ENCODE data around the gene VTCN1.

Gene VTCN1

GRCh38 chr1:117118137-117118536, 92.6 kb downstream of the VTCN1 start:
- no peaks in the 10 kb centered on the region for H3K9me3 ChIP-seq (ENCODE audit: control insufficient read depth, insufficient read depth, low read depth, low read length)
- ChIA-PET CTCF (interaction anchor here (0.6 to 1.2 kb wide), 3 partner anchors 50 to 539 kb away, joined by 3 to 4 read pairs (median 3); no protein-coding TSS in a partner anchor), POLR2A (no interaction called here)
- no peak overlapping the region for H3K27ac ChIP-seq (ENCODE audit: extremely low read depth, low read depth, low read length)
- TF ChIP-seq ZNF792 (tag by site-specific recombination; IDR thresholded peaks at IDR 0.05) = no peak
- no peak for TF ChIP-seq ZNF426 (tag by site-specific recombination; IDR thresholded peaks at IDR 0.05)
- no peak for TF ChIP-seq ZFP37 (tag by site-specific recombination; IDR thresholded peaks at IDR 0.05)
- no peak for TF ChIP-seq ZNF350 (tag by site-specific recombination; IDR thresholded peaks at IDR 0.05)
- TF ChIP-seq ZIC2 (tag by site-specific recombination; IDR thresholded peaks at IDR 0.05) = no peak
- peaks cover 0 to 48% of the 10 kb centered on the region in 2 experiments; a peak in 2 of 3 replicates for H3K36me3 ChIP-seq (ENCODE audit: control insufficient read depth in 2 of 2, insufficient read depth in 1 of 2, low read length in 2 of 2)
- no peak overlapping the region for H3K4me3 ChIP-seq (ENCODE audit: low read depth, low read length)
- H3K4me1 ChIP-seq (ENCODE audit: control insufficient read depth, insufficient read depth, low read length) = no peaks in the 10 kb centered on the region

- TF ChIP-seq ZNF148 (tag by site-specific recombination; IDR thresholded peaks at IDR 0.05; ENCODE audit: borderline replicate concordance) (no peak), INSM2 (tag by site-specific recombination; IDR thresholded peaks at IDR 0.05) (no peak), KLF1 (tag by site-specific recombination; IDR thresholded peaks at IDR 0.05) (no peak), GLI2 (tag by site-specific recombination; IDR thresholded peaks at IDR 0.05; ENCODE audit: borderline replicate concordance, low read depth) (no peak), ZNF544 (tag by site-specific recombination; IDR thresholded peaks at IDR 0.05) (no peak), KLF10 (tag by site-specific recombination; IDR thresholded peaks at IDR 0.05) (no peak), ZNF23 (tag by site-specific recombination; IDR thresholded peaks at IDR 0.05; ENCODE audit: borderline replicate concordance) (no peak), ZSCAN30 (tag by site-specific recombination; IDR thresholded peaks at IDR 0.05) (no peak), MZF1 (tag by site-specific recombination; IDR thresholded peaks at IDR 0.05; ENCODE audit: borderline replicate concordance) (no peak), ZNF433 (tag by site-specific recombination; IDR thresholded peaks at IDR 0.05; ENCODE audit: low read depth) (no peak)
- ChIA-PET POLR2A (no interaction called here), CTCF (interaction anchor here (0.6 kb wide), 1 partner anchor 169 kb away, joined by 3 read pairs; no protein-coding TSS in a partner anchor)
- Histone ChIP-seq H3K4me3 (ENCODE audit: low read depth, low read length) (no peak overlapping the region), H3K9me3 (ENCODE audit: control insufficient read depth, insufficient read depth, low read depth, low read length) (no peaks in the 10 kb centered on the region), H3K27ac (ENCODE audit: extremely low read depth, low read depth, low read length) (no peak overlapping the region), H3K36me3 (ENCODE audit: control insufficient read depth in 2 of 2, insufficient read depth in 1 of 2, low read length in 2 of 2) (peaks cover 0 to 52% of the 10 kb centered on the region in 2 experiments; a peak in 2 of 3 replicates), H3K4me1 (ENCODE audit: control insufficient read depth, insufficient read depth, low read length) (no peaks in the 10 kb centered on the region)
Observed at GRCh38 chr1:117117697-117118096, 93.0 kb downstream of the VTCN1 start.

- POLR2A ChIA-PET = no interaction called here
- CTCF ChIA-PET = interaction anchor here (1.0 kb wide), 1 partner anchor 168 kb away, joined by 3 read pairs; no protein-coding TSS in a partner anchor
- no peaks in the 10 kb centered on the region for H3K4me1 ChIP-seq (ENCODE audit: control insufficient read depth, insufficient read depth, low read length)
- no peak overlapping the region for H3K4me3 ChIP-seq (ENCODE audit: low read depth, low read length)
- H3K27ac ChIP-seq (ENCODE audit: extremely low read depth, low read depth, low read length) = no peak overlapping the region
- TF ChIP-seq ZNF362 (tag by site-specific recombination; IDR thresholded peaks at IDR 0.05) (no peak), ZNF791 (tag by site-specific recombination; IDR thresholded peaks at IDR 0.05) (no peak), OSR2 (tag by site-specific recombination; IDR thresholded peaks at IDR 0.05) (no peak), ZNF768 (tag by site-specific recombination; IDR thresholded peaks at IDR 0.05) (no peak), ZNF514 (tag by site-specific recombination; IDR thresholded peaks at IDR 0.05) (no peak), TCF7L2 (IDR thresholded peaks at IDR 0.05; ENCODE audit: borderline replicate concordance, low read depth, low read length) (no peak), ATF2 (tag by site-specific recombination; IDR thresholded peaks at IDR 0.05; ENCODE audit: low read depth) (no peak), ZNF148 (tag by site-specific recombination; IDR thresholded peaks at IDR 0.05; ENCODE audit: borderline replicate concordance) (no peak)
- no peaks in the 10 kb centered on the region for H3K9me3 ChIP-seq (ENCODE audit: control insufficient read depth, insufficient read depth, low read depth, low read length)
- H3K36me3 ChIP-seq (ENCODE audit: control insufficient read depth in 2 of 2, insufficient read depth in 1 of 2, low read length in 2 of 2) = peaks cover 0 to 60% of the 10 kb centered on the region in 2 experiments; a peak in 2 of 3 replicates
Observed at GRCh38 chr1:117116784-117117130, 94.0 kb downstream of the VTCN1 start.
